Stimulated activated CD4-positive, alpha-beta T cell treated with anti-CD3 and anti-CD28 coated beads, TNF-alpha, amount 100 ng/mL, for 24 hours (primary cell): ENCODE results near the gene MED13.
"Not testable (repeated sequence)": the region's sequence is repeated elsewhere in the genome, so short reads cannot be mapped to it uniquely, and the experiment has no call there.

Source experiments
- DNase-seq, 3 experiments: peaks; one replicate each; pipeline ENCODE4 v3.0.0-alpha.2; 2020; ENCODE audit warnings: low read depth in 3 of 3

MED13 gene

DNA sequence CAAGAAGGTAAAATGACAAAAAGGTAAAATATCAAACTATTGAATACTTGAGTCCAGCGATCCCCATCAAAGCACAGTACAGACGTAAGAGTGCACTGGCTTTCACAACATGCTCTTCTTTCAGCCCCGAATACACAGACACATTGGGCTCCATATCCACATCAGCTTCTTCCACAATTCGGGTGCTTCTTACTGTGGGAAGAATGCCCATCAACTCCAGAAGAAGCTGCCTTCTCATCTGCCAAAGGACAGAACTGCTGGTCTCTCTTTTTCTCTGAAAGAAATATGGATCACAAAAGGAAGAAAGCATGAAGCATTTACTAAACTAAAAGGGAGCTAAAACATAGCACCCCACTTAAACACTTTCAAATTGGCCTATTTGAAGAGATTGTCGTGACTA is 157.7 kb downstream of the MED13 start:
- no peak for DNase-seq

- peak in 1 of 3 experiments; percentile 5 for DNase-seq
Observed at GRCh38 chr17:61904094-61904710, 160.9 kb downstream of the MED13 start.

- no peak for DNase-seq
Observed at GRCh38 chr17:61903251-61903650, 161.8 kb downstream of the MED13 start.

DNA sequence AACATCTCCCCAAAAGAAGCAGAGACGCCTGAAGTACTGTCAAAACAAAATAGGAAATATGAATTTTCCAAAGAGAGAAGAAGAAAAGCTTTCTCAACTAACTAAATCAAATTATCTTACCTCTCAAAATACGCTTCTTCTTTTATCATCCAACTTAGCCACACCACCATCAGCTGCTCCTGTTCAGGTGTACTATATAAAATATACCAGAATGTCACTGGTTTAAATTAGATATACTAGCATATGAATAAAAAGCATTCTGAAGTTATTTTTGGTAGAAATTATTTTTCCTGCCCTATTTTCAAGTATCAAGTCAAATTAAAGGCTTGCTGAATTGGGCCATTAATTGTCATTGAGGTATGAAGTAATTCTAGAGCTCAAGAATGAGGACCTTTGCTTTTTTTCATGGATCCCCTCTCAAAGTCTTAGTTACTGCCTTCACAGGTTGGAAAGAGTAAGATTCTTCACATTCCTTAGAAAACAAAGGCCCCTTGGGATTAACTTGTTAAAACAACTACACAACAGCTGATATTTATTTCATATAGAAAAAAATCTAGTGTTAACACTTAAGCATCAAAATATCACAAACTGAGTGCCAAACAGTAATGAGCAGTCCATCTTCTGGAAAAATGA is 167.4 kb downstream of the MED13 start:
- no peak for DNase-seq

DNA sequence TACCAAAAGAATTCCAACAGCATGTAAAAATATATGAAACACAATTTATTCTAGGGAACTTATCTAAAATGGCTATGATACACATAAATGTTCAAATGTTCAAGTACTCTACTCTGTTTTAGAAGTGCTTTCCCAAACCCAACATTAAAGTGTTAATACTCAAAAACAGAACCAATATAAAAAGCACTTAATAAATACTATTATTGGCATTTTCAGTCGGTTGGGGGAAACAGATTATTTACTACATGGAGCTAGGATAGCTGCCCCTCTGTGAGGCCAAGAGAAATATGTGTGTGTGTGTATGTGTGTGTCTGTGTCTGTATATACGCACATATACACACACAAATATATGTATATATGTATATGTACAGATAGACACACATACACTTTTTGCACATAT is 169.7 kb downstream of the MED13 start:
- DNase-seq = no peak

GRCh38 chr17:61894310-61894709 is 170.8 kb downstream of the MED13 start:
- not testable (repeated sequence) for DNase-seq
